ENCODE data around the gene MRPL11.

MRPL11 gene

GRCh38 chr11:66386171-66387069, 52.2 kb downstream of the MRPL11 start:
- peak; percentile 80 to 81 for DNase-seq
